ENCODE measurements around the gene EPC1. TPM values are rescaled to one million over a fixed set of nuclear protein-coding genes. Genes with fewer than 3 reads are reported as not detected.
"Not testable (repeated sequence)": the region's sequence is repeated elsewhere in the genome, so short reads cannot be mapped to it uniquely, and the experiment has no call there.

The EPC1 gene
- polyA plus RNA-seq, 5 donors = 55.8 to 87.4 (median 78.6) TPM

- DNase-seq = no peak
Measured at GRCh38 chr10:32293581-32293980, 53.4 kb downstream of the EPC1 start.

- no peak for DNase-seq
Measured at GRCh38 chr10:32279795-32280194, 67.2 kb downstream of the EPC1 start.

- no peak for DNase-seq
Measured at GRCh38 chr10:32273336-32273735, 73.6 kb downstream of the EPC1 start.

- no peak for DNase-seq
Measured at GRCh38 chr10:32271617-32272016, 75.3 kb downstream of the EPC1 start.

- DNase-seq = no peak
Measured at GRCh38 chr10:32269343-32270100, 77.4 kb downstream of the EPC1 start.

- DNase-seq = no peak
Measured at GRCh38 chr10:32268788-32269187, 78.2 kb downstream of the EPC1 start.

GRCh38 chr10:32266979-32267378, 80.0 kb downstream of the EPC1 start:
- no peak for DNase-seq

GRCh38 chr10:32266566-32266965, 80.4 kb downstream of the EPC1 start:
- no peak for DNase-seq

- DNase-seq = no peak
Measured at GRCh38 chr10:32265756-32266155, 81.2 kb downstream of the EPC1 start.

- DNase-seq = no peak
Measured at GRCh38 chr10:32263300-32263699, 83.7 kb downstream of the EPC1 start.

- DNase-seq = no peak
Measured at GRCh38 chr10:32259551-32259950, 87.4 kb downstream of the EPC1 start.

GRCh38 chr10:32256613-32257437, 90.1 kb downstream of the EPC1 start:
- peak; percentile 30 to 53 for DNase-seq

- no peak for DNase-seq
Measured at GRCh38 chr10:32253821-32254220, 93.1 kb downstream of the EPC1 start.

GRCh38 chr10:32253276-32253675, 93.7 kb downstream of the EPC1 start:
- no peak for DNase-seq

GRCh38 chr10:32250489-32250888, 96.5 kb downstream of the EPC1 start:
- not testable (repeated sequence) for DNase-seq

- no peak for DNase-seq
Measured at GRCh38 chr10:32246685-32247084, 100.3 kb downstream of the EPC1 start.

- DNase-seq = no peak
Measured at GRCh38 chr10:32245760-32246159, 101.2 kb downstream of the EPC1 start.

GRCh38 chr10:32244421-32245207, 102.3 kb downstream of the EPC1 start:
- DNase-seq = no peak

GRCh38 chr10:32244011-32244410, 102.9 kb downstream of the EPC1 start:
- DNase-seq = no peak

- DNase-seq = no peak
Measured at GRCh38 chr10:32241946-32242345, 105.0 kb downstream of the EPC1 start.

- no peak for DNase-seq
Measured at GRCh38 chr10:32240471-32240870, 106.5 kb downstream of the EPC1 start.

- DNase-seq = no peak
Measured at GRCh38 chr10:32239769-32240168, 107.2 kb downstream of the EPC1 start.
